Measurements from ENCODE around the gene SLC3A2.
"Not testable (repeated sequence)": the region's sequence is repeated elsewhere in the genome, so short reads cannot be mapped to it uniquely, and the experiment has no call there.

Gene SLC3A2

GRCh38 chr11:62852523-62853188, 28.0 kb upstream of the SLC3A2 start:
- no peak for DNase-seq (ENCODE audit: low read depth in 1 of 2, low spot score in 1 of 2)

GRCh38 chr11:62853279-62853965, 27.3 kb upstream of the SLC3A2 start:
- DNase-seq (ENCODE audit: low read depth in 1 of 2, low spot score in 1 of 2), result no peak

- no peak for DNase-seq (ENCODE audit: low read depth in 1 of 2, low spot score in 1 of 2)
Observed at GRCh38 chr11:62854013-62854824, 26.5 kb upstream of the SLC3A2 start.

GRCh38 chr11:62854825-62855570, 25.7 kb upstream of the SLC3A2 start:
- DNase-seq (ENCODE audit: low read depth in 1 of 2, low spot score in 1 of 2), result no peak

- DNase-seq (ENCODE audit: low read depth in 1 of 2, low spot score in 1 of 2), result peak; percentile 98 to 99
Observed at GRCh38 chr11:62855571-62856332, 24.9 kb upstream of the SLC3A2 start.

- DNase-seq (ENCODE audit: low read depth in 1 of 2, low spot score in 1 of 2), result no peak
Observed at GRCh38 chr11:62856333-62856895, 24.3 kb upstream of the SLC3A2 start.

- DNase-seq (ENCODE audit: low read depth in 1 of 2, low spot score in 1 of 2), result no peak
Observed at GRCh38 chr11:62857541-62857982, 23.1 kb upstream of the SLC3A2 start.

- DNase-seq (ENCODE audit: low read depth in 1 of 2, low spot score in 1 of 2), result no peak
Observed at GRCh38 chr11:62858201-62858600, 22.5 kb upstream of the SLC3A2 start.

GRCh38 chr11:62859281-62859703, 21.4 kb upstream of the SLC3A2 start:
- not testable (repeated sequence) for DNase-seq (ENCODE audit: low read depth in 1 of 2, low spot score in 1 of 2)

GRCh38 chr11:62860835-62861563, 19.7 kb upstream of the SLC3A2 start:
- DNase-seq (ENCODE audit: low read depth in 1 of 2, low spot score in 1 of 2), result no peak

GRCh38 chr11:62861564-62862192, 19.0 kb upstream of the SLC3A2 start:
- DNase-seq (ENCODE audit: low read depth in 1 of 2, low spot score in 1 of 2), result not testable (repeated sequence)

- no peak for DNase-seq (ENCODE audit: low read depth in 1 of 2, low spot score in 1 of 2)
Observed at GRCh38 chr11:62863687-62864335, 16.9 kb upstream of the SLC3A2 start.

GRCh38 chr11:62865635-62866034, 15.1 kb upstream of the SLC3A2 start:
- DNase-seq (ENCODE audit: low read depth in 1 of 2, low spot score in 1 of 2), result no peak

GRCh38 chr11:62874851-62875250, 5.8 kb upstream of the SLC3A2 start:
- DNase-seq (ENCODE audit: low read depth in 1 of 2, low spot score in 1 of 2), result no peak

- DNase-seq (ENCODE audit: low read depth in 1 of 2, low spot score in 1 of 2), result no peak
Observed at GRCh38 chr11:62875698-62876478, 4.8 kb upstream of the SLC3A2 start.

GRCh38 chr11:62876712-62877111, 4.0 kb upstream of the SLC3A2 start:
- no peak for DNase-seq (ENCODE audit: low read depth in 1 of 2, low spot score in 1 of 2)

- no peak for DNase-seq (ENCODE audit: low read depth in 1 of 2, low spot score in 1 of 2)
Observed at GRCh38 chr11:62879235-62879978, 1.3 kb upstream of the SLC3A2 start.

Measured in activated CD4-positive, alpha-beta T cell treated with anti-CD3 and anti-CD28 coated beads, Interleukin-2, amount 50 U/mL, for 24 hours (primary cell).